Adipose tissue (tissue), 3 donors: ENCODE data around the gene CRLF1. TPM values are rescaled to one million over a fixed set of nuclear protein-coding genes. Genes with fewer than 3 reads are reported as not detected.

Experiments
- H3K27ac ChIP-seq: one replicate; pipeline ENCODE4 v1.5.1; 2013; ENCODE audit warnings: low read depth, low read length
- WGBS, 3 donors: extraction: QIAGEN DNeasy Blood & Tissue Kit; methylation state at CpG; one replicate each; pipeline ENCODE4 v1.1.7; 2013; 5-methylcytosine and 5-hydroxymethylcytosine counted together
- polyA plus RNA-seq, 3 donors: library from polyadenylated mRNA; stranded (reverse); fragments of 200-250 nt; gene quantifications; one replicate each; pipeline ENCODE4 v1.2.3, GENCODE V29; 2013
- donor health status: healthy with polysubstance abuse.
- donor health status: Bipolar disorder and iron deficiency.
- donor health status: healthy.

CRLF1 gene
- polyA plus RNA-seq, 3 donors, result 7.0 to 57.6 (median 10.1) TPM

GRCh38 chr19:18580311-18580710 is 26.3 kb downstream of the CRLF1 start:
- no peak overlapping the region for H3K27ac ChIP-seq
- 57 to 72% (median 72%) methylated on average over 7 of the region's 7 CpGs for WGBS, 3 donors

GRCh38 chr19:18577365-18577914 is 29.2 kb downstream of the CRLF1 start:
- H3K27ac ChIP-seq, result no peak overlapping the region
- 86 to 89% (median 88%) methylated on average over 21 of the region's 21 CpGs for WGBS, 3 donors

GRCh38 chr19:18576383-18576782 is 30.2 kb downstream of the CRLF1 start:
- no peak overlapping the region for H3K27ac ChIP-seq
- 84 to 91% (median 88%) methylated on average over 8 of the region's 8 CpGs for WGBS, 3 donors

- WGBS, 3 donors, result 92 to 96% (median 92%) methylated on average over 18 of the region's 18 CpGs
- no peak overlapping the region for H3K27ac ChIP-seq
These were observed 31.8 kb downstream of the CRLF1 start for GRCh38 chr19:18574691-18575291.

GRCh38 chr19:18571564-18572344 is 34.8 kb downstream of the CRLF1 start, which contains the start of gene UBA52:
TSS of gene UBA52 (plus strand) at chr19:18571857. CDS start at chr19:18573301, 1,444 bp downstream.
- 0 to 1% (median 0%) methylated on average over 75 of the region's 75 CpGs for WGBS, 3 donors
- peak within 1 kb of the TSS; percentile 97 for H3K27ac ChIP-seq

GRCh38 chr19:18568367-18568766 is 38.2 kb downstream of the CRLF1 start:
- WGBS, 3 donors, result 91 to 93% (median 93%) methylated on average over 15 of the region's 15 CpGs
- H3K27ac ChIP-seq, result no peak overlapping the region

GRCh38 chr19:18566953-18567352 is 39.6 kb downstream of the CRLF1 start:
- H3K27ac ChIP-seq, result no peak overlapping the region
- 93 to 96% (median 95%) methylated on average over 8 of the region's 8 CpGs for WGBS, 3 donors

- no peak overlapping the region for H3K27ac ChIP-seq
- WGBS, 3 donors, result 63 to 78% (median 72%) methylated on average over 14 of the region's 14 CpGs
These were observed 44.5 kb downstream of the CRLF1 start for GRCh38 chr19:18562086-18562485.

GRCh38 chr19:18559685-18560084 is 46.9 kb downstream of the CRLF1 start:
- WGBS, 3 donors, result 44 to 60% (median 52%) methylated on average over 5 of the region's 5 CpGs
- no peak overlapping the region for H3K27ac ChIP-seq

- H3K27ac ChIP-seq, result no peak overlapping the region
- 38 to 44% (median 42%) methylated on average over 3 of the region's 3 CpGs for WGBS, 3 donors
These were observed 48.0 kb downstream of the CRLF1 start for GRCh38 chr19:18558604-18559003.

GRCh38 chr19:18558202-18558555 is 48.4 kb downstream of the CRLF1 start:
- whole genome bisulfite sequencing, 3 donors, result 4 to 9% (median 5%) methylated on average over 11 of the region's 11 CpGs

GRCh38 chr19:18557411-18558201 is 49.0 kb downstream of the CRLF1 start, which contains the start of gene KXD1:
TSS of gene KXD1 (plus strand) at chr19:18557870. CDS start at chr19:18562057, 4,187 bp downstream.
- 1 to 2% (median 1%) methylated on average over 58 of the region's 58 CpGs for WGBS, 3 donors
- H3K27ac ChIP-seq, result peak within 1 kb of the TSS; percentile 31

More at GRCh38 chr19:18558202-18558555, 48.4 kb downstream of the CRLF1 start:
- H3K27ac ChIP-seq, result peak overlapping the region; percentile 31

GRCh38 chr19:18551631-18552030 is 55.0 kb downstream of the CRLF1 start:
- no peak overlapping the region for H3K27ac ChIP-seq
- WGBS, 3 donors, result 45 to 77% (median 70%) methylated on average over 6 of the region's 6 CpGs

- no peak overlapping the region for H3K27ac ChIP-seq
- WGBS, 3 donors, result 7 to 9% (median 7%) methylated on average over 12 of the region's 12 CpGs
These were observed 62.7 kb downstream of the CRLF1 start for GRCh38 chr19:18543814-18544475.

Other genes starting within 250 kb of the CRLF1 start
- gene GDF15, start 220.6 kb downstream of the CRLF1 start, polyA plus RNA-seq, result 100 to 1,000 TPM in 1 of 3 donors, 1 to 10 TPM in 2; 1.8 to 107 (median 3.5) TPM
- gene LRRC25, start 209.2 kb downstream of the CRLF1 start, polyA plus RNA-seq, result 1 to 10 TPM; 1.6 to 9.8 (median 7.1) TPM
- 10 to 100 TPM; 28.1 to 83.2 (median 72.5) TPM for gene SSBP4, start 187.4 kb downstream of the CRLF1 start, polyA plus RNA-seq
- 10 to 100 TPM; 18.3 to 55.6 (median 24.3) TPM for gene ISYNA1, start 168.7 kb downstream of the CRLF1 start, polyA plus RNA-seq
- 10 to 100 TPM in 1 of 3 donors, 1 to 10 TPM in 2; 6.5 to 25.9 (median 9.2) TPM for gene ELL, start 84.7 kb downstream of the CRLF1 start, polyA plus RNA-seq
- gene FKBP8, start 63.2 kb downstream of the CRLF1 start, polyA plus RNA-seq, result 100 to 1,000 TPM in 2 of 3 donors, 10 to 100 TPM in 1; 90.8 to 352 (median 221) TPM
- 10 to 100 TPM; 63.6 to 92.0 (median 82.6) TPM for gene KXD1, start 48.9 kb downstream of the CRLF1 start, polyA plus RNA-seq
- gene UBA52, start 34.9 kb downstream of the CRLF1 start, polyA plus RNA-seq, result 1,000 to 10,000 TPM in 2 of 3 donors, 100 to 1,000 TPM in 1; 844 to 1,559 (median 1,492) TPM
- 100 to 1,000 TPM in 1 of 3 donors, 10 to 100 TPM in 2; 70.9 to 101 (median 76.0) TPM for gene REX1BD, start 18.0 kb downstream of the CRLF1 start, polyA plus RNA-seq
- 1 to 10 TPM in 2 of 3 donors, under 1 TPM in 1; 0.61 to 3.3 (median 2.0) TPM for gene TMEM59L, start 6.1 kb upstream of the CRLF1 start, polyA plus RNA-seq
- gene KLHL26, start 30.2 kb upstream of the CRLF1 start, polyA plus RNA-seq, result 1 to 10 TPM; 4.8 to 7.9 (median 6.6) TPM
- gene CRTC1, start 76.9 kb upstream of the CRLF1 start, polyA plus RNA-seq, result 1 to 10 TPM; 5.3 to 8.3 (median 5.4) TPM
- gene COMP, start 184.5 kb upstream of the CRLF1 start, polyA plus RNA-seq, result 1 to 10 TPM in 1 of 3 donors, under 1 TPM in 2; 0.24 to 3.4 (median 0.52) TPM
- 10 to 100 TPM; 28.5 to 45.5 (median 35.2) TPM for gene UPF1, start 225.2 kb upstream of the CRLF1 start, polyA plus RNA-seq